HG03469 (cell line): ENCODE data around the gene AGAP1.

Source experiments
- ATAC-seq: cut with Tn5 transposase; IDR thresholded peaks from one replicate; pipeline ENCODE4 v1.9.1; 2021; ENCODE audit warnings: mild to moderate bottlenecking, moderate library complexity, moderate number of reproducible peaks; ENCODE audit not compliant: unreplicated experiment

AGAP1 gene

DNA sequence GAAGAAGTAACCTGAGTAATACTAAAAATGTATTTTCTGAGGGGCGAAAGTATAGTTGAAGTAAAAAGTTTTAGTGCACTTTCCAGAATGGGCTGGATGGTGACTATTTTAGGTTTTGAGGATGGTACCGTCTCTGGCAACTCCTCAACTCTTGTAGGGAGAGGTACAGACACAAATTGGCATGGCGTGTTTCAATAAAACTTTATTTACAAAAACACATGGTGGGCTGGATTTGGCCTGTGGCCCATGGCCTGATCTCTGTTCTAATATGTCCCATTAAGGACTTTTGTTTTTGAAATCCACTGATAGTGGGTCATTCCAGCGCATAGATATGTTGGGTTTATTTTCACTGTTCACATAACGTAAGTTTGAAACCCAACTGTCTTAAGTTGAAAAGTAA lies 132.8 kb downstream of the AGAP1 start:
- no peak for ATAC-seq

DNA sequence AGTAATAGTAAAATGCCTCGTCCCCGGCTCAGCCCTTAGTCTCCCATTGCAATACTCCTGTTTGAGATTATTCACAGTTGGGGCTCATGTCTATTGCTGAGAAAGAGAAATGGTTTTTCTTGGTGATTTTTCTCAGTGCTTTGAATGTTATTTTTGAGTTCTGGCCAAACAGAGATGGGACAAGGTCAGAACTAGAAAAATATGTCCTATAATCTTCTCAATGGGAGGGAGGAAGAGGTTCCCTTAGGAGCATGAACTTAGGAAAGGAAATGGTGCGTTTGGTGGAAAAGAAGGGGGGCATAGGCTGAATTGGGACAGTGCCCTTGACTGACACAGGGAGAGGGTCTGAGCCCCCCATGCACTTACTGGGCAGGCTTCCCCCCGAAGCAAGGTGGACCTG lies 133.8 kb downstream of the AGAP1 start:
- ATAC-seq, result no peak

DNA sequence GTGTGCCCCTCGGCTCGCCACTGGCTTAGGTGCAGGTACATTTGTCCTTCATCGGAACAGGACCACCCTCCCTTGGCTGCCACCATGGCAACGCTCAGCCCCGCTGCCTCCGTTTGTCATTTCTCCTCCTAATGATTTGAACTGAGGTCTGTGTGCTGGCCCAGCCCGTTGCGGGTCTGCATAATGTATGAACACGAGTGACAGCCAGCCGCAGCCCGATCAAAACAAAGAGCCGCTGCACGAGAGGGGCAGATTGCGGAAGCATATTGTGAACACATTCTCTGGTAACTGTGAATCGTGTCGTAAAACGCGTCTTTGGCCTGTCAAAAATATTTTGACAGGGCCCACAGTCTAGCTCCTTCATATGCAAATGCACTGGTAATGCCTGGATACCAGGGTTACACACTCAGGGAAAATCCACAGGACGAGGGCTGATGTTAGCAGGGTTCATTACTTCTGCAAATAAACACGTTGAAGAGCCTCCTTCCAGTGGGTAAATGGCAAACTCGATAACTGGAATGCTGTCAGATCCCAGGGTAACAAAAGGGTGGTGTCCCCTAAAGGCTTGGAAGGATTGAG lies 137.0 kb downstream of the AGAP1 start:
- ATAC-seq, result no peak

DNA sequence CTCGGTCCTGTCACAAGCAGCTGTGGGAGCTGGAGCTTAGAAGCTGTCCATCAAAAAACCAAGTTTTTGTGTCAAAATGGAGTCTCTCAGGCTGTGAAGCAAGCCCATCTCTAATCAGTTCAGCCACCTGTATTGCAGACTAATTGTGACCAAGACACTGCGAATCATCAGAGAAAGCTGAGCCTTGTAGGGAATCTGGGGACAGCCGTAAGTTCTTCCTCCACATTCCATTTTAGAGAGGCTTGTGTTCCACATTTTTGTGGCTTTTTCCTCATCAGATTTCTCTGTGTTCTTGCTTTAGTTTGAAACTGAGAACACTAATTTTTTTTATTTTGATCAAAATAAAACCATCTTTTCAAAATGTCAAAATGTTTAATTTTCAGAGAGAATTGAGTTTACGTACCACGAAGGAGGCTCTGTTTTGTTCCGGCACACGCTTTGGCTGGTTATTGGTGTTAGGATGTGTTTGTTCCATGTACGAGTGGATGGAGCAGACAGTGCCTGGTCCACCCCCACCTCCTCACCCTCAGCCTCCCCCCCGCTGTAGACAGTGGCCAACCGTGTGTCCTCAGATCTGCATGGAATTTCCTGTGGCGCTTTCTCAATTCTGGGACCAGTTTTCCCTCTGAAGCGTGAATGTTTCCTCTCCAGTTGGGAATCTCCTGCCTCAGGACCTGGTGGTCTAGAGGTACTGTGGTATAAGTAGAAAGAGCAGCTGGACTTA lies 140.8 kb downstream of the AGAP1 start:
- no peak for ATAC-seq

DNA sequence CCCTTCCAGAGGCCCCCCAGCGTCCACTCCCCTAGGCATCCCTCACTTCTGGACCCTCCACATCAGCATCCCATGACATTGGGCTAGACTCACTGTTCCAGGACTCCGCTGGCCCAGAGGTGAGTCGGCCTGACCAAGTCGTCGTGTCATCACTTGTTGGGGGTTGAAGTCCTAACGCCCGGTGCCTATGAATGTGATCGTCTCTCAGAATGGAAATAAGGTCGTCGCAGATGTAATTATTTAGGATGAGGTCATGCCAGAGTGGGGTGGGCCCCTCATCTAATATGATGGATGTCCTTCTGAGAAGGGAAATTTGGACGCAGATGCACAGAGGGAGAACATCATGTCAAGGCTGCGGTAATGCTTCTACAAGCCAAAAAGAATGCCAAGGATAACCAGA lies 142.7 kb downstream of the AGAP1 start:
- ATAC-seq, result no peak

DNA sequence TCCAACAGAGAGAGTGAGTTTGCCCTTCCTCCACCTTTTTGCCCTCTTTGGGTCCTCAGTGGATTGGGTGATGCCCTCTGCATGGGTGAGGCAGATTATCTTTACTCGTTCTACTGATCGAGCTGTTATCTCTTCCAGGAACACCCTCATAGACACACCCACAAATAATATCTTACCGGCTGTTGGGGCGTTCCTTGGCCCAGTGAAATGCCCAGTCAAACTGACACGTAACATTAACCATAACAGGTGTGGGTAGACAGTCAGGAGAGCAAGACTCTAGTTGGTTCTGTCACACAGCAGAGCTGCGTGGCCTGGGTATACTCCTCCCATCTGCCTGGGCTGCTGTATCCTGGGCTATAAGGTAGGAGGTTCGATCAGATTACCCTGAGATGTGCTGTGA lies 144.1 kb downstream of the AGAP1 start:
- no peak for ATAC-seq

DNA sequence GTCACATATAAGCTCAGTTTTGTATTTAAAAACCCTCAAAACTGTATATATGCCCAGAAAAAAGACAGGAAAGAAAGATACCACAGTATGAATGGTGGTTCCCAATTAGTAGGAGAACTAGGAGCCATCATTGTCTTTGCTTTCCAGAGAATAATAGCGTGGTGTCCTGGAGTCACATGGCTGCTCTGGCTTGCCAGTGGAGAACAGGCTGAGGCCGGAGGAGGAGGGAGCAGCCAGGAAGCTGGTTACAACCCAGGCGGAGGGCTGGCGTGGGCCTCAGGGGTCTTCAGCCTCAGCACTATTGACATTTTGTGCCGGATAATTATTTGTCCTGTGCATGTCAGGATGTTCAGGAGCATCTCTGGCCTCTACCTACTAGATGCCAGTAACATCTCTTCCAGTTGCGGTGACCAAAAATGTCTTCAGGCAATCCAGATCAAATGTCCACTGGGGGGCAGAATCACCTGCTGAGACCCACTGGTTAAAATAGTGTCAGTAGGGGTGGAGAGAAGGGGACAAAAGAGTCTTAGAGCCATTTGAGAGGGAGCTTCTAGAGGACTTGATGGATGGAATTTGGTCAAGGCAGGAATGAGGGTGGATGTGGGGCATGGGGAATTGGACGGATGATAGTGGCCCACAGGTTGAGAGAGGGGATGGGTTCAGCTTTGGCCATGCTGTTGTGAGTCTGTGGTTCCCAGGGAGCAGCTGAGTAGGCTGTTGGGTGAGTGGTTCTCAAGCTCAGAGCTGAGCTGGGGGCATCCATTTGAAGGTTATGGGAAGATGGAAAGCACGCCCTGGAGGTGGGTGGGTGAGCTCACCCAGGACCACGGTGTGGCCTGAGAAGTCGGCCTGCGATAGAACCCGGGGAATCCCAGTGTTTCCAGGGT lies 144.9 kb downstream of the AGAP1 start:
- no peak for ATAC-seq

DNA sequence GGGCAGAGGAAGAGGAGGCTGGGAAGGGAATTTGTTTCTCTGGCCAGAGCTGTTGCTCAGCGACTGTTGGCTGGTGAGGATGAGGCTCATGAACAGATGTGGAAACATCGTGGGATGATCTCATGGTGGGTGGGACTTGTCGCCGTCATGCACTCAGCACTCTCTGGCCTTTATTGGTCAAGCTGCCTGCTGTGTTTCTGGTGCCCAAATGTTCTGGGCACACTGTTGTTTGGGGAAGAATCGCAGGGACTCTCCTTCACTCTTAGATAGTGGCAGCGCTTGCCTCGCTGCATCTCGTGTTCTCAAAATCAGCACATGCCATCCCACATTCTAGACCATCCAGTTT lies 145.6 kb downstream of the AGAP1 start:
- no peak for ATAC-seq

DNA sequence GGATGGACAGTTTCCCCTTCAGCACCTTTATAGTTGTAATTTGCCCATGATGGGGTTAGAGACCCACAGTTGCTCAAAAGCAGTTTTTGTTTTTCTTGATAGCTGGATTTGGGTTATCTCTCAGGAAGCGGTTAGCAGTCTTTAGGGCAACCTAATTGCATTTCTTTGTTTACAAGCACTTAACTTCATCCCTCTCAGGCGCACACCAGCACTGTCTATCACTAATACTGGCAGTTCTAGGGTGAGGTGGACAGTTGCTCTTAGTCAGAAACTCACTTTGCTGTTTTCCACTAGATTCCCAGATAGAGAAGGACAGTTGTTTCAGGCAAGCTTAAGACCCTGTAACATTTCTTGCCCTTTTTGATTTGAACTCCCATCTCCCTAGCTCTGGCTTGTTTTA lies 146.0 kb downstream of the AGAP1 start:
- ATAC-seq, result no peak

DNA sequence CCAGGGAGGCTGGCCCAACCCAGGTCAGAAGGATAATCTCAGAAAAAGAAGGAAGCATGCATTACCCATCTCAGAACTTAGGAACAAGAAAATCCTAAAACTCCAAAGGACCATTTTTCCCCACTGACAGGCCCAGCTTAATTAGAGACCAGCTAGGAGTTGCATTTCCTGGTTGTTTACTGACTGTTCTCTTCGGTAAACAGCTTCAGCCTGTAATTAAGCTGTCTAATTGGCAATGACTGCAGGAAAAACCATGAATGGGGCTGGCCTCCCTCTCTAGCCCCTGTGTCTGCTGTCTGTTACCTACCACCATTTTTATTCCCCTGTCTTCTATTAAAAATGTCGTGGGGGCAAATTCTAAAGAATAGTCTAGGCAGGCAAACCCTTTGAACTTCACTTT lies 146.5 kb downstream of the AGAP1 start:
- no peak for ATAC-seq

DNA sequence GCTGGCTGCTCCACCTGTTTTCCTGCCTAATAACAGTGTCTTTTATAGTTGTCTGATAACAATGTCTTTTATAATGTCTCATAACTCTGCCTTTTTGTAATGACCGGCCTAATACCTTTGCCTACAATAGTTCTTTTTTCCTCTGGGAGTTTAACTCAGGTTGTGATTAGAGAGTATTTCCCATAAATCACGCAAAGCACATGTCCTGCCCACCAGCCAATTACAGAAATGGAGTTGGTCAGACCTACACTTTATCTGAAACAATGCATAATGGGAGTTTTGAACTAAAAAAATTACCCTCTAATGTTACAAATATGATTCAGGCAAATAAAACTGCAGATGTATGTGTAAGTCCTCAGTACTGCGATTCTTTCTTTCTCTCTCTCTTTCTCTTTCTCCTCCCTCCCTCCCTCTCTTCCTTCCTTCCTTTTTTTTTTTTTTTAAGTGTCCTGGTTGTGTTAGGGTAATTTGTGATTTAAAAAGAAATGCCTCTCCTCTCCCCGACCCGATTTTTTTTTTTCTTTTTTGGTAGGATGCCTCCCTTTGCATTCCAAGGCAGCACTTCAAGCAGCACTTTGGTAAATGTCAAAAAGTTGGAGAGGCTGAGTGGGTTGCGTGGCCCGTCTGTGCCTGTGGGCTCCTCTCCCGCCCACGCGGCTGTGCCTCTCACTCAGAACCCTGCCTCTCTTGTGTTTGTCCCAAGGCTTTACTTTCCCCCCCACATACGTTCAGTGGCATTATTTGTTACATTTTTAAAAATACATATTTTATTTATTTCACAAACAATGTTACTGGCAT lies 147.3 kb downstream of the AGAP1 start:
- no peak for ATAC-seq

DNA sequence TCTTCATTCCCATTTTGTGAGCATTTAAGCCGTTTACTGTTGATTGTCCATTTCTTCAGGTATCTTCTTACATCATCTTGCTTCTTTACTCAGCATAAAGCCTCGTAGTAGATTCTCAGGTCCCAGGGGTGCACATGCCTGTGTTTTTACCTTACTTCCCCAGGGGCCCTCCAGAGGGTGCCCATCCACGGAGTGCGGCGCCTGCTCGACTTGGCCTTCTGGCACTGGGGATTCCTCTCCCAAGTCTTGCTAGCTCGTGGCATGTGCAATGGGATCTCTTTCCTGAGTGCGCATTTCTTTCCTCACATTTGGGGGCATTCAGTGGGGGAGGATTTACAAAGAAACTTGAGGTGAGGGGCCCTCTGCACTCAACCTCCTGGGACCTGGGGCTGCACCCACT lies 148.1 kb downstream of the AGAP1 start:
- ATAC-seq, result no peak

DNA sequence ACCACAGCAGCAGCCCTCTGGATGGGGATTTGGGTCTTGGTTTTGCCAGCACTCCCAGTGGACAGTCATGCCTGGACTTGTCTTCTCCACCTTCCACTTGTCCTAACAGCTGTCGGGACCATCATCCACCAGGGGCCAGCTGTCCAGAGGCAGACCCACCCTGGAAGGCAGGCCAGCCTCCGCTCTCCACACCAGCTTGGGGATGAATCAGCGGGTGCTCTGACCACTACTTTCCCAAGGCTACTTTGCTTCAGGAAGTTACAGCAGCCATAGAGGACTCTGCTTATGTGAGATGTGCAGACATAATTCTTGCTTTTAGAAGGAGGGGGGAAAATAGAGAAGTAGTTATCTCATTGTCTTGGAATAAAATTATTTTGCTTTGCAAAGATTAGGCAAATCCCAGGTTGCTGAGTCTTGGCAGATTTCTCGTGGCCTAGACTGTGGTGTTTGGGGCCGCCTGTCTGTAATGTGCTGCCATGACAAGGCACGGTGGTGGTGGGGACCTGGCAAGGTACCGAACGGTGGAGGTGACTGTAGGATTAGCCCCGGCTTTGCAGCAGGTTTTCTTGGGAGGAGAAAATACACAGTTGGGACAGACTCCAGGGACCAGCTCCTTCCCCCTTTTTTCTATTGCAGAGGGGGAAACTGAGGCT lies 148.7 kb downstream of the AGAP1 start:
- ATAC-seq, result no peak

DNA sequence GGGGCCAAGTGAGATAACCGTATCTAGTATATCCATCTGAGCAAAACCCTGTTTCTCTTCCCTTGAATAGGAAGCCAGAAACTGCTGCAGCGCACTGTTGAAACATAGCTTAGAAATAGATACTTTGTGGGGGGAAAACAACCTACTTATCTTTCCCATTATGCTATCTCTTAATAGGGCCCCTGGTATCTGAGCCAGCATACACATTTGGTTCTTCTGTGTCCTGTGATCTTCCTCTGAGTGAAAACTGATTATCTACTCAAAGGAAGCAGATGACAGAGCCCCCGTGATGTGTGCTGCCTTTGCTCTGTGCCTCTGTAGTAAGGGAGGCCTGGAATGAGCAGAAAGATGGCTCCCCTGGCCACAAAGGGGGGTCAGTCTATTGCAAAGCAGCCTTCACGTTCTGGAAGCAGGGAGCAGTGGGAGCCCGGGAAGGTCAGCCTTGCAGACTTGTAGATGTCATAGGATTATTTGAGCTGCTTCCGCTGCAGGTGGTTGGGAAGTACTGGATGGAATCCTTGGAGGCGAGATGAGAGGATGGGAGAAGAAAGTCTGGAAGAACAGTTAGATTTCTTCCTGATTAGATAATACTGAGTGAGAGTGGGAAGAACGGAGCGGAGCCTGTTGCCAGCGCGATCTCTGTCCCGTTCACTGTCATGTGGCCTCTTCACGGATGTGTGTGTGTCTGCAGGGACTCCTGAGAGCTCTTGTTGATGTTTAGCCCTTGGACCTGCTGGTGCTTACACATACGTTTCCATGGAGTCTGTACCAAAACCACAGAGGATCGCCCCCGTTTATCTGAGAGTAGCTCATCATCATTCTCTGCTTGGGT lies 150.1 kb downstream of the AGAP1 start:
- ATAC-seq, result no peak

DNA sequence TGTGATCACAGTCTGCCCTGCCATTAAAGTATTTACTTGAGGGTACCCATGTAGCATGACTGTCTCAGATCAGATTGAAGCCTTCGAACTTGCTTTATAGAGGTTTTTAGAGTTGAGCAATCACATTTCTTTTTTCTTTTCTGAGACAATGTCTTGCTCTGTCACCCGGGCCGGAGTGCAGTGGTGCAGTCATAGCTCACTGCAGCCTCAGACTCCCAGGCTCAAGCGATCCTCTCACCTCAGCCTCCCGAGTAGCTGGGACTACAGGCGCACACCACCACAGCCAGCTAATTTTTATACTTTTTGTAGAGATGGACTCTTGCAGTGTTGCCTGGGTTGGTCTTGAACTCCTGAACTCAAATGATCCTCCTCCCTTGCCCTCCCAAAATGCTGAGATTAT lies 153.4 kb downstream of the AGAP1 start:
- no peak for ATAC-seq

DNA sequence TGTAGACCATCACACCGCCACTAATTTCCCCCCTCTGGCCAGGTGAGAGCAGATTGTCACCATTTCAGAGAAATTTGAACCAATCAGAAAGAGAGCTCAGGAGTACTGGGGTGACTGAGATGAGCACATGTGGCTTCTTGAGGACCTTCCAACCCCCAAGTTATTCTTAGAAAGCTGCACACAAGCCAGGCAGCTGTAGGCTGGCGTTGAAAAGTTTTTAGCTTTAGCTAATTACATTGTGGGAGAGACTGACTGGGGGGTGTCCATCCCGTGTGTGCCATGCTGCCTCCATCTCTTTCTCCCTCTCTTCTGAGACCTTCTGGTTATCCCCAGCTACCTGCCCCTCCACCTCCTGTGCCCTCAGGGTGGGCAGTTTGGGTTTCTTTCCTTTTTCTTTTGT lies 154.0 kb downstream of the AGAP1 start:
- no peak for ATAC-seq

DNA sequence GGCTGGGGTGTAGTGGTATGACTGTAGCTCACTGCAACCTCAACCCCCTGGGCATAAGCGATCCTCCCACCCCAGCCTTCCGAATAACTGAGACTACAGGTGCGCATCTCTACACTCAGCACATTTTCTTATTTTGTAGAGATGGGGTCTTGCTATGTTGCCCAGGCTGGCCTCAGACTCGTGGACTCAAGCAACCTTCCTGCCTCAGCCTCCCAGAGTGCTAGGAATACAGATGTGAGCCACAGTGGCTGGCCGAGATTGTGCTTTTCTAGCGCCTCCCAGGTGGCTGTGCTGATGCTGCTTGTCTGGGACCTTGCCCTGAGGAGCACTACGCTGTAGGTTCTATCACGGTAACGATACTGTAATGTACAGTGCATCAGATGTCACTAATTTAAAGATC lies 155.6 kb downstream of the AGAP1 start:
- ATAC-seq, result no peak

DNA sequence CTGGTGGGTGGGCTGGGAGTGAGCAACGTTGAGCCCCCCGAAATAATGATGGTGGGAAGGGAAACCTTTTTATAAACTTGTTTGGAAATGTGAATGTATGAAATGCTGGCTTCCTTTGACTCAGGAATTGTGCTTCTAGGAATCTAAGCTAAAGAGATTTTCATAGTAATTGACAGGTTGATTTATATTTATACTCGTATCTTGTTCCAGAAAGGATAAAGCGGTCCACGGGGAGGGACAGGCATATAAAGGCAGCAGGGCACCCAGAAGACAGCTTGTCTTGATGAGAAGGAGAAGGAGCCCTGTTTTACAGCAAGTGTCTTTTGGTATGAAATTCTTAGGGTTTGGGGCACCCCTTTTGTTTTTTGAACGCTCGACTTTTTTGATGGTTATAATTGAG lies 157.8 kb downstream of the AGAP1 start:
- no peak for ATAC-seq

DNA sequence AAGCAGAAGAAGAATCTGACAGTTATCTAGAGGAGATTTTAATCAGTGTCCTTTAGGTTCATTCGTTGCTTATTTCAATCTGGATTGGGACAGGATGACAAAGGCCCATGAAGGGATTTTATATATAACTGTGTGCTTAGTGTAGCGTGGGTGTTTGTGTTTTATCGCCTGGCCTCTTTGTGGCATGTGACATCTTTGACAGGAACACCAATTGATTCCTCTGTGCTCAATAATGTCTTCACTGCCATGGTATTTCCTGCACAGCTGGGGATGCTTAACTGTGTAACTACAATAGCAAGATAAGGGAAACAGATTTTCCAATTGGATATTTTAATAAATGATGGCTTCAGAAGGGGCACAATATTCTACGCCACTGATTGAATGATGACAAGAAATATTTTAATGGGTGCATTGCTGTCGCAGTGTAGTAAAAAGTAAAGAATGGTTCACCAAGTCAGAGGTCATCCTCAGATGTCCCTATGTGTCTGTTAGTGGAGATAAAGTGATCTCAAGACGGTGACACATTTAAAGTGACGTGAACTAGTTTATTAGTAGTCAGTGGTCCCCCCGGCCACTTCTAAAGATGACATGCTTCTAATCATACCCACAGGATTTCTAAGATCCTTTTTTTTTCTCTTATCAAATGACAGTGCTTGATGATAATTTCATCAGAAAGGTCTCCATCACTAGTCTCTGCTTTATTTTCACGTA lies 160.4 kb downstream of the AGAP1 start:
- ATAC-seq, result no peak
